Measurements from ENCODE around the gene COL5A1.

GRCh38 chr9:134617836-134618162, 23.8 kb upstream of the COL5A1 start:
- TF ChIP-seq CTCF (optimal IDR thresholded peaks at IDR 0.05 in 1 of 3, IDR thresholded peaks at IDR 0.05 in 1 of 3, conservative IDR thresholded peaks at IDR 0.05 in 1 of 3; ENCODE audit: extremely low read depth in 1 of 3, insufficient read depth in 2 of 3, low read length in 3 of 3) = no peak
- TF ChIP-seq EZH2 (IDR thresholded peaks at IDR 0.05; ENCODE audit: low read length) = no peak
